Measurements from ENCODE around the gene WNT16. TPM values are rescaled to one million over a fixed set of nuclear protein-coding genes. Genes with fewer than 3 reads are reported as not detected.

Gene WNT16, protein sequence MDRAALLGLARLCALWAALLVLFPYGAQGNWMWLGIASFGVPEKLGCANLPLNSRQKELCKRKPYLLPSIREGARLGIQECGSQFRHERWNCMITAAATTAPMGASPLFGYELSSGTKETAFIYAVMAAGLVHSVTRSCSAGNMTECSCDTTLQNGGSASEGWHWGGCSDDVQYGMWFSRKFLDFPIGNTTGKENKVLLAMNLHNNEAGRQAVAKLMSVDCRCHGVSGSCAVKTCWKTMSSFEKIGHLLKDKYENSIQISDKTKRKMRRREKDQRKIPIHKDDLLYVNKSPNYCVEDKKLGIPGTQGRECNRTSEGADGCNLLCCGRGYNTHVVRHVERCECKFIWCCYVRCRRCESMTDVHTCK
- total RNA-seq, result not detected in 2 replicates
- long read RNA-seq, result 0 reads

DNA sequence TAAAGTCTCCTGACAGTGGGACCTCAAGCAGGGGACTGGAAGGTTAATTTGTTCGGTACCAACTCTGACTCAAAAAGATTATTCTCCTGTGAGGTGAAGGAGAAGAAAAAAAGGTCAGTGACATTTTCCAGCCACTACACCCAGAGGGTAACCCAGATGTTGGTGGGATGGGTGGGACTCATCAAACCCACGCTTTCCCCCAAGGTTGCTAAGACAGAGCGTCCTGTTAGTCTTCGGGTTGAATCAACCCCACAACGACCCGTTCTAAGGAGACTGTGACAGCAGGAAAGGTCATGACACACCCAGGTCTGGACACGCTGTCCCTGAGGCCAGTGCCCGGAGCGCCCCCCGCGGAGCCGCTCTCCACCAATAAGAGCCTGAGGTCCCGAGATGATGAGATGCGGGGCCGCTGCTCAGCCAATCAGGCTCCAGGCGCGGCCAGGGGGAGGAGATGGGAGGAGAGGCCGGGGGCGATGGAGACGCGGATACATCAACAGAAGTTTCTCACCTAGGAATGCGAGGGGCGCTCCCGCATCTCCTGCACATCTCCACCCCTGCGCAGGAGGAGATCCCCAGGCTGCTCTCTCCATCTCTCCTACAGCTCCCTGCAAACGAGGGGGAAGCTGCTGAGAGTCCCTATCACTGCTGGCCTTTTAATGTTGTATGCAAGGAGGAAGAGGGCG lies at the start of gene WNT16:
Gene WNT16, plus strand, starts transcription at position 493 of the 683 bp plus-strand sequence. CDS start 293 bp downstream, outside the sequence.
- H3K27me3 Mint-ChIP-seq, result peaks cover 57% of the 10 kb centered on the region
- H3K36me3 Mint-ChIP-seq (ENCODE audit: insufficient read depth), result no peaks in the 10 kb centered on the region
- H3K9me3 Mint-ChIP-seq (ENCODE audit: low read depth), result no peaks in the 10 kb centered on the region
- no peak within 1 kb of the TSS for H3K27ac Mint-ChIP-seq
- H3K4me1 Mint-ChIP-seq (ENCODE audit: low read depth), result peaks cover 14% of the 10 kb centered on the region
- TF ChIP-seq, protein P1, sequence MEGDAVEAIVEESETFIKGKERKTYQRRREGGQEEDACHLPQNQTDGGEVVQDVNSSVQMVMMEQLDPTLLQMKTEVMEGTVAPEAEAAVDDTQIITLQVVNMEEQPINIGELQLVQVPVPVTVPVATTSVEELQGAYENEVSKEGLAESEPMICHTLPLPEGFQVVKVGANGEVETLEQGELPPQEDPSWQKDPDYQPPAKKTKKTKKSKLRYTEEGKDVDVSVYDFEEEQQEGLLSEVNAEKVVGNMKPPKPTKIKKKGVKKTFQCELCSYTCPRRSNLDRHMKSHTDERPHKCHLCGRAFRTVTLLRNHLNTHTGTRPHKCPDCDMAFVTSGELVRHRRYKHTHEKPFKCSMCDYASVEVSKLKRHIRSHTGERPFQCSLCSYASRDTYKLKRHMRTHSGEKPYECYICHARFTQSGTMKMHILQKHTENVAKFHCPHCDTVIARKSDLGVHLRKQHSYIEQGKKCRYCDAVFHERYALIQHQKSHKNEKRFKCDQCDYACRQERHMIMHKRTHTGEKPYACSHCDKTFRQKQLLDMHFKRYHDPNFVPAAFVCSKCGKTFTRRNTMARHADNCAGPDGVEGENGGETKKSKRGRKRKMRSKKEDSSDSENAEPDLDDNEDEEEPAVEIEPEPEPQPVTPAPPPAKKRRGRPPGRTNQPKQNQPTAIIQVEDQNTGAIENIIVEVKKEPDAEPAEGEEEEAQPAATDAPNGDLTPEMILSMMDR (IDR thresholded peaks at IDR 0.05; ENCODE audit: unreplicated experiment), result no peak
- no peak for DNase-seq (ENCODE audit: low spot score, unreplicated experiment)
- peak within 1 kb of the TSS; percentile 67 for H3K4me3 Mint-ChIP-seq (ENCODE audit: low read depth)

DNA sequence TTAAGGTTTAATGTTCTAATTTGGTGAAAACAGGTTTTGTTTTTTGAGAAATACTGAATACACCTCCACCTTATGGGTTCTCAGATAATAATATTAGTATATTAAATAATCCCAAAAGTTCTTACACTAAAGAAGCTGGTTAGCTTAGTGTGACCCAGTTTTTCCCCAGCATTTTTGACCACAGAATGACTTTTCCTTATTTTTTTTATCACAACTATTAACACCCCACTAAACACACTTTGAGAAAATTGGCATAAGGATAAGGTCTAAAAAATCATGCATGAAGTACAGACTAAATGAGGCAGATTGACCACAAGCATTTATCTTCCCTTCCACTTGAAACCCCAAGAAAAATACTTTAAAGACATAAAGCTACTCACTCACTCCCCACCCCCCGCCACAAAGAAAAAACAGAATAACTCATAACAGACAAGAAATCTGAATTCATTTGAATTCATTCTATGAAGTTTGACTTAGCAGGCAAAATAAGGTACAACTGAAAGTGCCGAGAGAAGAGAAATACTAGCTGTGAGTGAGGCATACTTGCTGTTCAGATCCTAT lies 49.7 kb upstream of the WNT16 start:
- H3K4me1 Mint-ChIP-seq (ENCODE audit: low read depth), result no peaks in the 10 kb centered on the region
- H3K4me3 Mint-ChIP-seq (ENCODE audit: low read depth), result no peak overlapping the region
- no peak for DNase-seq (ENCODE audit: low spot score, unreplicated experiment)
- no peaks in the 10 kb centered on the region for H3K36me3 Mint-ChIP-seq (ENCODE audit: insufficient read depth)
- TF ChIP-seq, protein P1 (IDR thresholded peaks at IDR 0.05; ENCODE audit: unreplicated experiment), result no peak
- no peak overlapping the region for H3K27ac Mint-ChIP-seq
- H3K9me3 Mint-ChIP-seq (ENCODE audit: low read depth), result peaks cover 4% of the 10 kb centered on the region
- H3K27me3 Mint-ChIP-seq, result no peaks in the 10 kb centered on the region

DNA sequence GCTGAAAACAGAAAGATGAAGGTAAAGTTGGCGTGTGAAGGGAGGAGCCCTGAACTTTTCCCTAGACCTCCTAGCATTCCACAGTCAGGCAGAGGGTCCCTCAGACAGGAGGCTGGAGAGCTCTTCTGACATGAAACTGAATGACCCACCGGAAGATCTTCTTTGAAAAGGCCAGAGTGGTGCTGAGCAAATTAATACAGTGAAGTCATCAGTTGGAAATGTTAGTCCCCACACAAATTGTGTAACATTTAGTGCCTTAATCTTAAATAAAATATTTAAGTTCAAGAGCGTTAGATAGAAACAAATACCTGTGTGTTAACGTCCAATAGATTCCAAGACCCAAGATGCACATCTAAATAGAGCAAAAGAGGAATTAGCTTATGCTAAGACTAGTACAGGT lies 49.0 kb upstream of the WNT16 start:
- H3K9me3 Mint-ChIP-seq (ENCODE audit: low read depth), result peaks cover 6% of the 10 kb centered on the region
- TF ChIP-seq, protein P1 (IDR thresholded peaks at IDR 0.05; ENCODE audit: unreplicated experiment), result no peak
- H3K27me3 Mint-ChIP-seq, result no peaks in the 10 kb centered on the region
- H3K27ac Mint-ChIP-seq, result no peak overlapping the region
- DNase-seq (ENCODE audit: low spot score, unreplicated experiment), result no peak
- no peak overlapping the region for H3K4me3 Mint-ChIP-seq (ENCODE audit: low read depth)
- H3K4me1 Mint-ChIP-seq (ENCODE audit: low read depth), result no peaks in the 10 kb centered on the region
- H3K36me3 Mint-ChIP-seq (ENCODE audit: insufficient read depth), result no peaks in the 10 kb centered on the region

DNA sequence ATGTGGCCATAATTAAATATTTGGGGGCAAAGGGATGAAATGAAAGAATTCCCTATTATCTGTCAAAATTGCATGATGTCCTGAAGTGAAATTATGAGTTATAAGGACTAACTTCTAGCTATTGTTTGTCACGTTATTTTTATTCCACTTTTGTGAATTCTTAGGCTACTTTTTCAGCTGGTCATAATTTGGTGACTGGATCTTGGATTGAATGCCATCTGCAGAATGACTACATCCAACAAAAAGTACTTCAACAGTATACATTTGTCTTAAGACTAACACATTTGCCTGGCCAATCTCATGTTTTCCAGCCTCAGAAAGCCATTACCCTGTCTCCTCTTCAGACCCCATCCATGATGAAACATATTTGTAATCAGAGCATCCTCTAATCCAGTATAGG lies 48.1 kb upstream of the WNT16 start:
- no peak overlapping the region for H3K27ac Mint-ChIP-seq
- peaks cover 14% of the 10 kb centered on the region for H3K9me3 Mint-ChIP-seq (ENCODE audit: low read depth)
- H3K4me1 Mint-ChIP-seq (ENCODE audit: low read depth), result no peaks in the 10 kb centered on the region
- H3K36me3 Mint-ChIP-seq (ENCODE audit: insufficient read depth), result peaks cover 2% of the 10 kb centered on the region
- H3K4me3 Mint-ChIP-seq (ENCODE audit: low read depth), result no peak overlapping the region
- no peaks in the 10 kb centered on the region for H3K27me3 Mint-ChIP-seq
- TF ChIP-seq, protein P1 (IDR thresholded peaks at IDR 0.05; ENCODE audit: unreplicated experiment), result no peak
- no peak for DNase-seq (ENCODE audit: low spot score, unreplicated experiment)

DNA sequence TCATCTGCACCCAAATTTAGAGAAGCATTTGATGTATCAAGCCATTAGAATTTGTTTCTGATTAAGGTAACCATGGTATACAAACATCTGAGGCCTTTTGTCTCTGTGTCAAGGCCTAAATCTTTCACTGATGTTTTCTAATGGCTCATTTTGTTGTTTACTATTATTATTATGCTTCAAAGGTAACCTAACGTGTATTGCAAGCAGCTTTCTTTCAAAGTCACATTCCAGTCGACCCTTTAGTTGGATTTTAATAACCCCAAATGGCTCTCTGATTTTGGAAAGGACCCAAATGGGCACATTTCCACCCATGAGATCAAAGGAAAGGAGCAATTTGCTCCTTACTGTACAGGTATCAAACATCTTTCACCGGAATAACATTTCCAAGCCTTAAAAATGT lies 46.7 kb upstream of the WNT16 start:
- peaks cover 12% of the 10 kb centered on the region for H3K9me3 Mint-ChIP-seq (ENCODE audit: low read depth)
- peaks cover 3% of the 10 kb centered on the region for H3K36me3 Mint-ChIP-seq (ENCODE audit: insufficient read depth)
- no peak overlapping the region for H3K27ac Mint-ChIP-seq
- no peaks in the 10 kb centered on the region for H3K4me1 Mint-ChIP-seq (ENCODE audit: low read depth)
- no peaks in the 10 kb centered on the region for H3K27me3 Mint-ChIP-seq
- TF ChIP-seq, protein P1 (IDR thresholded peaks at IDR 0.05; ENCODE audit: unreplicated experiment), result no peak
- no peak for DNase-seq (ENCODE audit: low spot score, unreplicated experiment)
- H3K4me3 Mint-ChIP-seq (ENCODE audit: low read depth), result no peak overlapping the region

Data from progenitor cell of endocrine pancreas (in vitro differentiated cells).